Keratinocyte (primary cell): ENCODE measurements around the gene NOTUM.

Source experiments
- CTCF ChIP-seq, 3 experiments: IDR thresholded peaks in 1 of 3; conservative IDR thresholded peaks in 1 of 3; optimal IDR thresholded peaks in 1 of 3; 2 replicates in 2 of 3; 3 replicates in 1 of 3; pipeline versions ENCODE3 to v1.5.1; 2011; ENCODE audit warnings: low read length in 3 of 3, mild to moderate bottlenecking in 3 of 3, moderate library complexity in 2 of 3, control low read depth in 1 of 3, inconsistent platforms in 1 of 3; ENCODE audit not compliant: insufficient read depth in 2 of 3; ENCODE audit errors: extremely low read depth in 1 of 3
- EZH2 ChIP-seq: IDR thresholded peaks from one replicate; pipeline ENCODE4 v1.6.1; 2012; ENCODE audit warnings: inconsistent platforms, mild to moderate bottlenecking, low read length, moderate library complexity

DNA sequence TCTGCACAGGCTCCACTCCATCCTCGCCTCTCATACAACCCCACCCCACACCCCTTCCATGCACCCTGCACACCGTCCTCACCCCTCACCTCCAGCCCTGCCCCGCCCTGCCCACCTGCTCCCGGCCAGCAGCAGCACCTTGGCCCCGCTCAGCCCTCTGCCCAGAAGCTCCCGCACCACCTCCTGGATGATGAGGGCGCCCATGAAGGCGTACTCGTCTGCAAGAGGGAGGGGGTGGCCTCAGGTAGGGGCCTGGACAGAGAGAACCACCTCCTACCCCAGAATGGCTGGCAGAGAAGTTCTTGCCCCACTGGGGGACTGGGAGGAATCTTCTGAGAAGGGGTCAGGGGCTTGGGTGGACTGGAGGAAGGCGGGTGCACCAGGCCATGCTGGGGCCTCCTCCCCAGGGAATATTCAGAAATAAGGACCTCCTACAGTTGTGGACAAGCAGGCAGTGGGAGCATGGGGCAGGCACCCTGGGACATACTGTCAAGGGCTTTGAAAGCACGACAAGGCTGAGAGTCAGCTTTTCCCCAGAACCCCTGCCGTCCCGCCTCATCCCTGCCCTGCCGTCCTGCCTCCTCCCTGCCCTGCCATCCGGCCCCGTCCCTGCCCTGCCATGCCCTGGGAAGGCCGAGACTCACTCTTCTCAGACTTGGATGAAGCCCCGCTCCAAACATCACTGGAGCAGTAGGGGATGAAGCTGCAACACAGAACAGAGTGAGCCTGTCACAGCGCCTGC, 3.1 kb downstream of the NOTUM start:
- no peak for TF ChIP-seq CTCF (optimal IDR thresholded peaks at IDR 0.05 in 1 of 3, IDR thresholded peaks at IDR 0.05 in 1 of 3, conservative IDR thresholded peaks at IDR 0.05 in 1 of 3; ENCODE audit: extremely low read depth in 1 of 3, insufficient read depth in 2 of 3, low read length in 3 of 3)
- TF ChIP-seq EZH2: no peak
